Amygdala (tissue), 56 donors: ENCODE data around the gene MYOZ2.

Experiments used
- DNase-seq, 56 donors: peaks; one replicate each; lab custom pipeline; 2025; lab: John Stamatoyannopoulos, UW

Gene MYOZ2

DNA sequence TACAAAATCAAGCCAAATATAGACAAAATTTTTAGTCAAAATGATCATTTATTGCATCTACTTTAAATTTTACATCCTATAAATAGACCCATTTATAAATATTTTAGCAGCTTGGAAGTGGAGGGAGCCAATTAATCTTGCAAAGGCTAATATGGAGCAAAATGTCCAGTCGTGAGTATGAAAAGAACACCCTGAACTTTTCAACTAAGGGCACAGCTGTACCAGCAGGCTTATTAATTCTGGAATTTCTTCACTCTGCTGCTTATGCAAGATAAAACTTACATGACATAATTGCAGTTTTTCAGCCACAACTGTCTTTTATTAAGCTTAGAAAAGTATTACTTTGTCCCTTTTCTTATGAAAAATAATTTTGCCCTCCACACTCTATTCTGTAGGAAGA, 54.0 kb downstream of the MYOZ2 start:
- no peak for DNase-seq

DNA sequence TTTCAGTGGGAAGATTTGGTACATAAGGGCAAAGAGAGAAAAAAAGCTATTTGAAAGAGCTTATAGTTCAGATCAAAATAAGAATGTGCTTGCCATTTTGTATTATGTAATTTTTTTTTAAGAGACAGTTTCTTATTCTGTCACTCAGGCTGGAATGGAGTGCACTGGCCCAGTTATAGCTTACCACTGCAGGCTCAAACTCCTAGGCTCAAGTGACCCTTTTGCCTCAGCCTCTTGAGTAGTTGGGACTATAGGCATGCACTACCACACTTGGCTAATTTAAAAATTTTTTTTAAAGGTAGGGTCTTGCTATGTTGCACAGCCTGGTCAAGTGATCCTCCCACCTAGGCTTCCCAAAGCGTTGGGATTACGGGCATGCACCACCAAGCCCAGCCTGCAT, 54.7 kb downstream of the MYOZ2 start:
- DNase-seq = no peak

DNA sequence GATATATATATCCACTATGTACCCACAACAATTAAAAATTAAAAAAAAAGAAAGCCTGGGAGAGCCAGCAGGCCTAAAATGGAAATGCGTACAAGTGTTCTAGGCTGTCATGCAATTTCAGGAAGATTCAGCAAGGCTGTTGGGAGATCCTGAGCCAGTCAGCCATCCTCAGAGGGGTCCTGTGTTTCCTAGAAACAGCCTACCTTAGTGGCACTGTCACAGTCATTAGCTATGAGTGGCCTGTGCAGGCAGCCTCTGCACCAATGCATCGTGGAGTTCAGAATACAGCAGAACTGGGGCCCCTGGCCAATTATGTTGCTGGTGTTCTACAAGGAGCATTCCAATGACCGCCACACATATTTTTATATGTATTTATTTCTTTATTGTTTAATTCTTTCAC, 55.9 kb downstream of the MYOZ2 start:
- no peak for DNase-seq

DNA sequence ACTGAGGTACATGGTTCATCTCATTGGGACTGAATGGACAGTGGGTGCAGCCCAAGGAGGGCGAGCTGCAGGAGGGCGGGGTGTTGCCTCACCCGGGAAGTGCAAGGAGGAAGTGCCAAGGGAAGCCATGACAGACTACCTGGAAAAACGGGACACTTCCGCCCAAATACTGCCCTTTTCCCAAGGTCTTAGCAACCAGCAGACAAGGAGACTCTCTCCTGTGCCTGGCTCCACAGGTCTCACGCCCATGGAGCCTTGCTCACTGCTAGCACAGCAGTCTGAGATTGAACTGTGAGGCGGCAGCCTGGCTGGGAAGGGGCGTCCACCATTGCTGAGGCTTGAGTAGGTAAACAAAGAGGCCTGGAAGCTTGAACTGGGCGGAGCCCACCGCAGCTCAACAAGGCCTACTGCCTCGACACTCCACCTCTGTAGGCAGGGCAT, 62.2 kb downstream of the MYOZ2 start:
- DNase-seq = no peak

DNA sequence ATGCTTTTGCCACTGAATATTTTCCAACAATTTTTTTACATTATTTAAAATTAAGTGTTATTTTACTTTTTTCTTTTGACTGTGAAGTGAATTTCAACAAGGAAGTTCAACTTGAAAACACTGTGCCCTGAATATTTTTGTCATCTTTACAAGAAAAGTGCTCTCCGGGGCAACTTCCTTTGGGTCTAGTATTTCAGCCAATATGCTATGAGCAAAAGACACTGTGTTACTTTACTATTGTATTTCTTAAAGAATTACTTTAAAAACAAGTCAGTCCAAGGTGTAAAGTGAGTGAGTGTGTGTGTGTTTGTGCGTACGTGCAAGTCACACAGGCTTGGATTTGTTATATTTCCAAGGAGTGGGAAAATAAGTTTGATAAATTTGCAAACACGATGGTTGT, 69.3 kb downstream of the MYOZ2 start:
- DNase-seq = no peak

DNA sequence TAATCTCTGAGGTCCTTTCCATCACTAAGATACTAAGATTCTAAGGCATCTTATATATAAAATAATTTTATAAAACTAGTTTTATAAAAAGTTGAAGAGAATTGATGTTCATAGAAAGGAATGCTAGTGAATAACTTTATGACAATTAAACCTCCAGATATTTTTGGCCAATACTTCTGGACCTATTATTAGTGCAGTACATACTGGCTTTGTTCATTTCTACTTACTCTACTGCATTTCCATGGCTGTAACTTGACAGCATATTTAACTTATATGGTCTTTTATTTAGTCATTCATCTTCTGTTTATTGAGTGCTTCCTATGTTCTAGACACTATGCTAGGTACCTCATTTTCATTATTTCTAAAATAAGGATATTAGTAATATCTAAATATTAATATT, 70.1 kb downstream of the MYOZ2 start:
- DNase-seq = no peak

DNA sequence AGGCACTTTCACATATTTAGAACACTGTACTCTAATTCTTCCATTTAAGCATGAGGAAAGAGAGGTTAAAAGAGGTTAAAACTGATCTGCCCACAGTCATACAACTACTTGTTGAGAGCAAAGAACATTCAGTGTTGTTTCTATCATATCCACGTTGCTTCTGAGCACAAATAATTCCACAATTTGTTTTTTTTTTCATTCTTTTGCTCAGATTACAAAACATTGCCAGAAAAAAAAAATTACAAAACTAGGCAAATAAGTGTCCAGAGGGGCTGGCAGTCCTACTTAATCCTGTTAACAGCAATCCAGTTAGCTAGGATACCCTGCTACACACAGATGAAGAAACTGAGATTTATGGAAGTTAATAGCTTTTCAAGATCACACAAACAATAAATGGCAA, 70.5 kb downstream of the MYOZ2 start:
- no peak for DNase-seq

DNA sequence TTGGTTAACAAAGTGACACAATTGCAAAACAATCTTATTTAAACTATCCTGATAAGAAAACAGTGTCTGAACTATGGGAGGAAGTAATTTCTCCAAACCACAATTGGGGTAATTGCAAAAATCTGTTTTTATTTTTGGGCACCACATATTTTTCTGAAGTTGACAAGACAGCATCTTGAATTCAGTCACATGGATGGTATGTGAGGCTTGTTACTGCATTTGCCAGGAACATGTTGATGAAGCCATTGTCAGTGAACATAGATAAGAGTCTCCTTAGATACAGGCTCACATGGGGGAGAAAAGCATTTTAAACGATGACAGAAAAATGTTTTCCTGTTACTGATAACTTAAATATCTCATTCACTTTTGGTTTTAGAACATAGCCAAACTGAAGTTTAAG, 71.4 kb downstream of the MYOZ2 start:
- no peak for DNase-seq

DNA sequence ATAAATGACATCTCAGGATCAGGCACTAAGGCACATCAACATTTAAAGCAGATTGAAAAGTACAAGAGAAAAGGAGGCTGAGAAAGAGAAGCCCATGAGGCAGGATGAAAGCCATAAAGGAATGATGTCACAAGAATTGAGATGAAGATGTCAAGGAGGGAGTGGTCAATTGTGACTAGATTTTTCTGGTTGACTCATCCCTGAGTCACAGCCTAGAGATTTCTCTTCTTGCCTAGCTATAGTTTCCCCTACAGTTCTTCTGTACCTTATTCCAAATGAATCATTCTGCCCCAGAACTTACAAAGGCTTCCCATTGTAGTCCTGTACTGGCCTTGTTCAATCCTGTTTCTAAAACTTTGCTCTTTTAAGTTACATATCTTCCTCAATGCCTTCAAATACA, 73.4 kb downstream of the MYOZ2 start:
- no peak for DNase-seq

DNA sequence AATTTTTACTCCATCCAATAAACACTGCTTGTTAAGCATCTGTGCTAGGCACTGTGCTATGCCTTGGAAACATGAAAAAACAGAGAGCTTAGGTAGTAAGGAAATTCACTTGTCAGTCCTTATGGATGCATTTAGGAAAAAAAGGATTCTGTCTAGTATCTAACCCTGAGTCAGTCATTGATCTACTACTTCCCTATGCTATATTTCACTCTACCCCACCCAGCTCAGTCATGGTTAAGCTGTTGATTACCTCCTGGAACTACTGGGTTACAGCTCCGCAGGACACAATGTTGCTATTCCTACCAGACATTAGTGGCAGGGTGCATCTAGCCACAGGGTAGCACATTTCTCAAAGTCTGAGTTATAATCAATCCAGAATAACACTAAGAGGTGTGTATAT, 74.0 kb downstream of the MYOZ2 start:
- no peak for DNase-seq

DNA sequence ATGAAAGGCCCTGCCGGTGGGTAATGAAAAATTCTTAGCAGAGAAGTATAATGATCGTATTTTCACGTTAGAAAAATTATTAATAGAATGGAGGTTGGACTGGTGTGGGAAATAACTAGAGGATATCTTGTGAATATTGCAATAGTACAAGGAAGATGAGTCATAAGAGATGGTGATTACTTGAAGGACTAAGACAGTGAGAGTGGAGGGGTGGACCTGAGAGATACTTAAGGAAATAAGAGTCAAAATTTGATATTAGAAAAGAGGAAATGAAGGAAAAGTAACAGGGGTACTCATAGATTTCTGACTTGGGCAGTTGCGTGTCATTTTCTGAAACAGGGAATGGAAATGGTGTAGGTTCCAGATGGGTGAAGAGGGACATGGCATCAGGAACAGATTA, 75.1 kb downstream of the MYOZ2 start:
- DNase-seq = no peak

DNA sequence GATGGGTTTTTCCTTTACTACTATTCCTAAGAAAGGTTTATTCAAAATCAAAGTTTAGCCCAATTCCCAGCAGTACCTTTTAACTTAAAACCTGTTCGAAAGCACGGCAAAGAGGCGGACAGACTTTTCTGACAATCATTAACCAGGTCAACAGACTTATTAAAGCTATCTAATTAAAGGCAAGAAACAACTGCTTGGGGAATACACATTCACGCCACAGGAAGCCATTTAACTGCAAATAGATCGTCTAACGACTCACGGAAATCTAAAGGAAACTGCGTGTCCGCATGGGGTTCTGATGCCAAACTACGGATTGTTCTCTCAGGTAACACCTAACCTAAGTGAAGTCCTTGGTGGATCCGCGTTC, 76.2 kb downstream of the MYOZ2 start:
- DNase-seq = no peak

DNA sequence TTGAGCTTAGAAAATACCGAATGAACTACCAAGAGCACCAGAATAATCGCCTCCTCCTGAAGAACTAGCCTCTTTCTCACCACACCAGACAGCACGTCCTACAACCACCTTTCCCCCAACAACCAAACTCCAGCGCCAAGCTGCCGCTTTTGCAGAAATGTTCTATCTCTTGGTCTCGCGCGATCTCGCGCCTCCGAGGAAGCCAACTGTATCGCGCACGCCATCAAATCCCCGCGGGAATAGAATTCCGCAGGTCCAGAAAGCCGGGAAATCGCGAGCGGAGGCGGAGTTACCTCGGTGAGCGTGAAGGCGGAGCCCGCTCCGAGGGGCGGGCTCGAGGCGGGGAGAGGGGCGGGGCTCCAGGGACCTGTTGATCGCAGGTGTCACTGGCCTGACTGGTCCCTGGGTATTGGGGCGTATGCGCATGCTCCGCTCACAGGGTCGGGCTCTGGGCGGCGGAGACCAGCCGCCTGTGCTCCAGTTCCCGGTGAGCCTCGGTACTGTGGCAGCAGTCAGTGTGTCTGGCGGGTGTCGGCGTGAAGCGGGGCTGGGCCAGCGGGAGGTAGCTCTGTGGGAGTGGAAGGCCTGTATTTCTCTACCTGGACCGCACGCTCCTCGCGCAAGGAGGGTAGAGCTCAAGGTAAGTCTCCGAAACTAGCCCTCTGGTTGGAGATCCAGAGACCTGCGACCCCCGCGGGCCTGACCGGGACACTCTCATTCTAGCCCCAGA, 76.8 kb downstream of the MYOZ2 start, which contains the start of gene USP53:
Gene USP53 (plus strand): TSS at position 480 of the 730 bp plus-strand sequence. CDS start 27,047 bp downstream, outside the sequence.
- DNase-seq = peak; percentile 32 to 95 (median 85)

DNA sequence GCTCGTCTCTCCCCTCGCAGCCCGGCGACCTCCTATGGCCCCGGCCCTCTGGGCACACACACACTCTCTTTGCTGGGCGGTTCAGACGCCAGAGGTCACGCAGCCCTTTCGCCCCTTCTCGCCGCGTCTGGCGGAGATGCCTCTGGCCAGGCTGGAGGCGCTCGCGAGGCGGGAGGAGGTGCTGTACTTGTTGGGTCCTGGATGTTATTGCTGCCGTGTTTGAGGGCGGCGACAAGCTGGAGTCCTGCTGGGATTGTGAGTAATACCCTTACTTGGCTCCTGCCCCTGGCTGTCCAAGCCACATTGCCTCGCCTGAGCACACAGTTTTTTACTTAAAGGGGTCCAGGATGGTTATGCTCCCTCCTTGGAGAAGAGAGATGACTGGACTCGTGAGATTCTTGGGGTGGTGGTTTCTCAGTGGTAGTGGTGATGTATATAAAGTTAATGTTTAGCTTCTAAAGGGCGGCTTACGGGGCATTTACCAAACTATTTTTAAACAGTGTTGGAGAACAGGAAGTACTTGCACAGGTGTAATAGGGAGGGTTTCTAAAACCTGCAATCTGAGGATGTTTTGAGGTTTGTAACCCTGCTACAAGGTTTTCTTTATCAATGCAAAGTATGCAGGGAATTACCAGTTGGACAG, 77.5 kb downstream of the MYOZ2 start:
- peak in 54 of 56 donors; percentile 11 to 84 (median 56) for DNase-seq

DNA sequence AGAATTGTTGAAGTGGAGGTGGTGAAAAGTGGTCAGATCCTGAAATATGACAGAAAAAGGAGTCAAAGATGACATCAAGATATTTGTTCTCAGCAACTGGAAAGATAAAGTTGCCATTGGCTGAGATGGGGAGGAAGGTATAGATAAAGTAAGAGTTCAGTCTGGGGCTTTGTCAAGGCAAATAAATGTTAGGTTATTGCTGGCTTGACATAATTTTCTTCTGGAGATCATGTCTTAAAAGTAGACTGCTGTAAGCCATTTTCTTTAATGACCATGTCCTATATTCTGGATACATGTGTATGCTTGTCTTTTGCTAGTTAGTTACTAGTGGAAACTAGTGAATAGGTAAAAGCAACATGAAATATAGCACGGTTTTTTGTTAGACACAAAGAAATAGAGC, 82.5 kb downstream of the MYOZ2 start:
- no peak for DNase-seq

DNA sequence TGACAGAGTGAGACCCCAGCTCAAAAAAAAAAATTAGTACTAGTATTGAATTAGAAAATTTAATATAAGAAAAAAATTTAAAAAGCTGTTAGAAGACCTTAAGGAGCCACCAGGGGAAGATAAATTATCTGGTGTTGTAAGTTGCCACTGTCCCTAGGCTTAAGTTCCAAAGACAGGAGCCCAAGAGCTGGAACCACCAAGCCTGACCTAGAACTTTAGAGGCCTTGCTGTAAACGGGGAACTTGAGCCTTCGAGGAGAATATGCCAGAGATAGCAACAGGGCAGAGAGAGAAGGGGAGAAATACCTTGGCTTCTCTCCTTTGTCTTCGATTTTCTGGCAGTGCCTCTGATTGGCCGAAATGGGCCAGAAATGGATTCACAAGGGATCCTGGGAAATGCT, 85.8 kb downstream of the MYOZ2 start:
- DNase-seq = no peak

DNA sequence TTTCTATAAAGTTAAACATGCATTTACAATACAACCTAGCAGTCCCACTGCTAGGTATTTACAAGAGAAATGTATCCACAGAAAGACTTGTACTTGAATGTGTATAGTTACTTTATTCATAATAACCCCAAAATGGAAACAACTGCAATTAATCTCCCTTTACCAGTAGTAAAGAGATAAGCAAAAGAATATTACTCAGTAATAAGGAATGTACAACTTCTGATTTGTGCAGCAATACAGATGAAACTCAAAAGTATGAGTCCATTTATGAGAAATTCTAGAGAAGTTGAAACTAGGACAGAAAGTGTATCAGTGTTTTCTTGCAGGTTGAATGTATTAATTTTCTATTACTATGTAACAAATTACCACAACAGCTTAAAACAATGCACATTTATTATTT, 92.1 kb downstream of the MYOZ2 start:
- no peak for DNase-seq

DNA sequence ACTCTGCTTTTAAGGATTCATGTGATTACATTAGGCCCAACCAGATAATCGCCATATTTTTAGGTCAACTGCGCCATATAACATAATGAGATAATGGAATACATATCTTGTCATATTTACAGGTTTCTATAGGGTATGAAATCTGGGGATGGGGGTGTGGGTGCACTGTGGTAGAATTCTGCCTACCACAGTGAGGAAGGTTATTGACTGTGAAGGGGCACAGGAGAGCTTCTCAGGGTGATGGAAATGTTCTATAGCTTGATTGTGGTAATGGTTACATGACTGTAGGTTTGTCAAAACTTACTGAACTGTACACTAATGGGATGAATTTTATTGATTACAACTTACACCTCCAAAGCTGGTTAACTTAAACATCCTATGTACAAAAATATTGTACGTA, 92.8 kb downstream of the MYOZ2 start:
- no peak for DNase-seq

DNA sequence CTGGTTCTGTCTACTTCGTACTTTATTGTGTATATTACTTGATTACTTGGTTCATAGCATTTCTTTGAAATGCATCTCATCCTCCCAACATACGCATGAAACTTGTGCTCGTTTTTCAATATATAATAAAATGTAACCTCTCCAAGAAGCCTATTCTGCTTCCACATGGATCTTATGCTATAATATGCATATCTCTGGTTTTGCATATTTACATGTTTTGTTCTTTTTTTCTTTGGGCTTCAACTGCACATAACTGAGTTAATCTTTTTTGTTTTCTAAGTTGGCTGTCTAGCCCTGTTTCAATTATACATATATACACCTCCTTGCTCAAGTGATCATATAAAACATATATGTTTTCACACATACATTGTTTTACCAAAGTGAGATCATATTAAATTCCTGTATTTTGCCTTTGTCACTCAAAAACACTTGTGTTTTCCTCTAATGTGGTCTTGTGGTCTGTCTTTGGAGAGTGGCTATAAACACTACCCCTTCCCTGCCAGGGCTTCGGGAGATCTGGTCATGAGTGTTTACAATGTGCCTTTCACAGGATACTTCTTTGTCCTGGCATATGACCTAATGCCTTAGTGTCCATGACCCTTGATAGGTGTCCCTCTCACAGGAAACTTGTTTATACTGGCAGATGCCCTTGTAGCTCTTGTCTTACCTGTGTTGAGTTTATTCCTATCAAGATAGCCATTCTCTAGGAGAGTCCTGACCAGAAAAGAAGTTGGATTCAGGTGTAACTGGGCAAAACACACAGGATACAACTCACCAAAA, 94.5 kb downstream of the MYOZ2 start:
- DNase-seq = no peak

DNA sequence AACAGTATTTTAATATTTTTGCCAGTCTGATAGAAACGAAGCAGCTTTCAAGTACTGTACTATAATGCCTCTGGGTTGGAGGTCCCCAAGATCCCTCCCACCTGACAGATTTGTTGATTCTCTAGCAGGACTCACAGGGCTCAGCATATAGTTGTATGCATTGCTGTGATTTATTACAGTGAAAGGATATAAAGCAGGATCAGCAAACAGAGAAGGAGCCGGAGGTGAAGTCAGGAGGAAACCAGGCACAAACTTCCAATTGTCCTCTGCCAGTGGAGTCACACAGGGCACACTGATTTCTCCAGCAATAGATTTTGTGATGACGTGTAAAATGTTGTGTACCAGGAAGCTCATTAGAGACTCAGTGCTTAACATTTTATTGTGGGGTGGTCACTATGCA, 95.9 kb downstream of the MYOZ2 start:
- DNase-seq = no peak

DNA sequence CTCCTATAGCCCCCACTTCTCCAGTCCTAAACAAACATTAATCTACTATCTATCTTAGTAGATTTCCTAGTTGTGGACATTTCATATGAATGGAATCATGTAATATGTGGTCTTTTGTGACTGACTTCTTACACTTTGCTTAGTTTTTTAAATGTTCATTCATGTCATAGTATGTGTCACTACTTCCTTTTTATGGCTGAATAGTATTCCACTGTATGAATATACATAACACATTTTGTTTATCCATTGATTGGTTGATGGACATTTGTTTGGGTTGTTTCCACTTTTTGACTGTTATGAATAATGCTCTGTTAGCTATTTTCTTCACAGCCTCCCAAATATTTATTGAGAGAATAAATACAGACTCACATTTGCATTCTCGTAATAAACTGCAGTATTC, 96.7 kb downstream of the MYOZ2 start:
- DNase-seq = no peak

DNA sequence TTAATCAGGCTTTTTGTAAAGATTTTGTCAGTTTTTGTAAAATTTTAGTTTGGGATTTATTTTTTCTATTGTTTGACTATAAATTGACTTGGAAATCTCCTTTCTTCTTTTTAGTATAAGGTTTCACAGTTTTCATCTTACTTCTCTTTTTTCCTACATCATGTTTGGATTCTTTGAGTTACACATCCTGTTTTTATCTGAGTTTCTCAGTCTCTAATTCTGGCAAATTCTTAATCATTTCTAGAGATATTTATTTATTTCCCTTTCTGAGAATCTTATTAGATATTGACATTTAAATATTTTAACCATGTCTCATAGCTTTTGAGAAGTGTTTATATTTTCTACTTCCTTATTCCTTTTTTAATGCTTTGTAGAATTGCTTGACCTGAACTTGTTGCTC, 97.6 kb downstream of the MYOZ2 start:
- DNase-seq = no peak
